Esophagus muscularis mucosa (tissue), 4 donors: ENCODE measurements around the gene LRRC8E. TPM values are rescaled to one million over a fixed set of nuclear protein-coding genes. Genes with fewer than 3 reads are reported as not detected.
A peak's percentile ranks its signal among the peaks of the same experiment; 100 is the strongest.

Experiments
- DNase-seq: peaks from one replicate; pipeline ENCODE4 v3.0.0-alpha.2; 2017; ENCODE audit errors: extremely low spot score
- H3K27ac ChIP-seq, 4 donors: fragments of 200-600 bp; sonication (generic); replicated peaks in 1 of 4; 1 replicate in 3 of 4; 2 replicates in 1 of 4; pipeline ENCODE4 v1.5.1; 2016 to 2019; ENCODE audit warnings: mild to moderate bottlenecking in 1 of 4
- H3K27me3 ChIP-seq, 4 donors: fragments of 200-600 bp; sonication (generic); one replicate each; pipeline versions ENCODE4 v1.5.1 to v1.6.0; 2016 to 2019
- H3K36me3 ChIP-seq, 4 donors: fragments of 200-600 bp; sonication (generic); one replicate each; pipeline ENCODE4 v1.5.1; 2016 to 2019
- H3K4me1 ChIP-seq, 4 donors: fragments of 200-600 bp; sonication (generic); one replicate each; pipeline ENCODE4 v1.5.1; 2016 to 2019
- H3K4me3 ChIP-seq, 4 donors: fragments of 200-600 bp; sonication (generic); 1 replicate in 2 of 4; 2 replicates in 2 of 4; pipeline ENCODE4 v1.5.1; 2016 to 2019; ENCODE audit warnings: mild to moderate bottlenecking in 4 of 4, moderate library complexity in 1 of 4
- H3K9me3 ChIP-seq, 4 donors: fragments of 200-600 bp; sonication (generic); 1 replicate in 3 of 4; 2 replicates in 1 of 4; pipeline ENCODE4 v1.5.1; 2016 to 2019
- EP300 ChIP-seq: sonication (generic); formaldehyde crosslinking; IDR thresholded peaks from one replicate; pipeline ENCODE4 v1.6.1; 2017; ENCODE audit warnings: antibody characterized with exemption
- POLR2A ChIP-seq: fragments of 450-650 bp; IDR thresholded peaks from one replicate; pipeline ENCODE4 v1.6.1; 2017; ENCODE audit warnings: antibody characterized with exemption, moderate library complexity, mild to moderate bottlenecking, low read depth
- POLR2AphosphoS5 ChIP-seq, 2 donors: sonication (generic); formaldehyde crosslinking; IDR thresholded peaks; one replicate each; pipeline ENCODE4 v1.6.1; 2017; ENCODE audit warnings: antibody characterized with exemption in 2 of 2
- WGBS: methylation state at CpG from one replicate; pipeline ENCODE4 v1.1.5; 2018; 5-methylcytosine and 5-hydroxymethylcytosine counted together
- intact Hi-C: fragments of 100-400 bp; cut with DNase I; formaldehyde crosslinking; loops from one replicate; pipeline ENCODE4 v1.15.1; 2023
- total RNA-seq, 4 donors: library from RNA; depleted of rRNA; stranded (reverse); fragments of >200 nt; gene quantifications; one replicate each; pipeline versions ENCODE4 v1.1.0 to v1.2.1, GENCODE V29; 2016
- TF ChIP-seq, protein P1 (sequence below), 3 experiments: fragments of 200-600 bp in 2 of 3; fragments of 450-650 bp in 1 of 3; sonication (generic) in 2 of 3; IDR thresholded peaks; one replicate each; pipeline ENCODE4 v1.5.1; 2017 to 2019; ENCODE audit warnings: antibody characterized with exemption in 3 of 3, mild to moderate bottlenecking in 2 of 3, moderate library complexity in 1 of 3

The LRRC8E gene
- total RNA-seq, 4 donors from 2014 or later, result 0.33 to 1.0 (median 0.46) TPM; not detected in 1

DNA sequence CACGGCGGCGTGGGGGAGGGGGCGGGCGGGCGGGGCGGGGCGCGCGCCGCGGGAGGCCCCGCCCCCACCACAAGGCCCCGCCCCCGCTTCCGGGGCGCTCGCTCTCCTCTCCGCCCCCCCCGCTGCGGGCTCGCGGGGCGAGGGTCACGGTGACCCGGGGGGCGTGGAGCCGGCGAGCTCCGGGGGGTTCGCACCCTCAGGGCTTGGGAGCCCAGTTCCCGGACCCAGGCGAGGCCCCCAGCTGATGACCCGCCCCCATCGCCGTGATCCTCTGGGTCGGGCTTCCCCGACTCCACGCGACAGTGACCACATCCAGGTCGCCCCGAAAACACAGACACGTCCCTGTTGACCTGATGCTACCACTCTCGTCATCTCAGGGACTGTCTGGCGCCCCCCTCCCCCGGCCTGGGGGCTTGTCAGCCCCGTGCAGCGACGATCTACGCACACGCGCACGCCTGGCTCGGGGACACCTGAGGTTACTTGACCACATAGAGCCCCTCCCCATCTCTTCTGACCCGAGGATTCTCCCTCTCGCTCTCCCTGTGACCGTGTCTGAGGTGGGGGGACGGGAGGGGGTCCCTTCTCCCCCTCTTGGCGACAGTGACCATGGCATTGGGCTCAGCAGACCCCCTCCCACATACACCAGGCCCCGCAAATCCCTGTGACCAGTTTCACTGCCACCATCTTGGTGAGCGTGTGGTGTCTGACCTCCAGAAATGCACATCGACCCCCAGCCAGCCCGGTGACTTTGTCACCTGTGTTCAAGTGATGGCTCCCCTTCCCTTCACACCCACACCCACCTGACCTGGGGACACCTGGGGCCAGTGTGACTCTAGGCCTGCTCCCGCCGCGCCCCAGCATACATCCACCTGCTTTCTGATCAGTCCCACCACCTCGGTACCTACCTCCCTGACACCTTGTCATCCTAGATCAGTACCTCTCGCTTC, 16.0 kb downstream of the LRRC8E start:
- peaks cover 13 to 38% (median 26%) of the 10 kb centered on the region in 4 donors for H3K36me3 ChIP-seq
- intact Hi-C loops, result no loop called here
- H3K27me3 ChIP-seq, result peaks cover 0 to 7% (median 0%) of the 10 kb centered on the region in 4 donors
- no peak for DNase-seq
- H3K27ac ChIP-seq, result peak overlapping the region; percentile 82 to 91 (median 90)
- H3K9me3 ChIP-seq, result no peaks in the 10 kb centered on the region
- H3K4me3 ChIP-seq, result peak overlapping the region; percentile 64 to 89 (median 72)
- no peak for TF ChIP-seq POLR2A
- WGBS, result 28% methylated on average over 22 of the region's 68 CpGs
- H3K4me1 ChIP-seq, result peaks cover 37 to 61% (median 51%) of the 10 kb centered on the region in 4 donors

DNA sequence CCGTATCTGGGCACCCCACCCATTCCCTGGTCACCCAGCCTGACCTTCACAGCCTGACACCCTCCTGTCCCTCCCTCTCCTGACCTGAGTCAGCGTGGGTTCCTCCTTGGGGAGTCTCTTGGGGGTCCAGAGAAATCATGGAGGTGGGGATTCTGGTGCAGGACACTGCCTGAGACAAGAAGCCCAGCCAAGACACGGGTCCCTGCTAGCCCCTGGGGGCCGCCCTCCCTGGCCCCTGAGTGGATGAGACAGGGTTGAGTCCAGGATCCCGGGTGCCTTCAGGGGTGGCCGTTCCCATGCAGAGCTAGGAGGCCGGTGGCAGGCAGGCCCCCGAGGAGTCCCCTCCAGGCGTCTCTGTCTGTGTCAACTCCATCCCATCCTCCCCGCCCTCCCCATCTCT, 17.0 kb downstream of the LRRC8E start:
- DNase-seq, result no peak
- intact Hi-C loops, result no loop called here
- no peaks in the 10 kb centered on the region for H3K9me3 ChIP-seq
- 70% methylated on average over 7 of the region's 10 CpGs for WGBS
- no peak overlapping the region for H3K27ac ChIP-seq
- H3K4me1 ChIP-seq, result peaks cover 37 to 61% (median 51%) of the 10 kb centered on the region in 4 donors
- TF ChIP-seq, protein P1, sequence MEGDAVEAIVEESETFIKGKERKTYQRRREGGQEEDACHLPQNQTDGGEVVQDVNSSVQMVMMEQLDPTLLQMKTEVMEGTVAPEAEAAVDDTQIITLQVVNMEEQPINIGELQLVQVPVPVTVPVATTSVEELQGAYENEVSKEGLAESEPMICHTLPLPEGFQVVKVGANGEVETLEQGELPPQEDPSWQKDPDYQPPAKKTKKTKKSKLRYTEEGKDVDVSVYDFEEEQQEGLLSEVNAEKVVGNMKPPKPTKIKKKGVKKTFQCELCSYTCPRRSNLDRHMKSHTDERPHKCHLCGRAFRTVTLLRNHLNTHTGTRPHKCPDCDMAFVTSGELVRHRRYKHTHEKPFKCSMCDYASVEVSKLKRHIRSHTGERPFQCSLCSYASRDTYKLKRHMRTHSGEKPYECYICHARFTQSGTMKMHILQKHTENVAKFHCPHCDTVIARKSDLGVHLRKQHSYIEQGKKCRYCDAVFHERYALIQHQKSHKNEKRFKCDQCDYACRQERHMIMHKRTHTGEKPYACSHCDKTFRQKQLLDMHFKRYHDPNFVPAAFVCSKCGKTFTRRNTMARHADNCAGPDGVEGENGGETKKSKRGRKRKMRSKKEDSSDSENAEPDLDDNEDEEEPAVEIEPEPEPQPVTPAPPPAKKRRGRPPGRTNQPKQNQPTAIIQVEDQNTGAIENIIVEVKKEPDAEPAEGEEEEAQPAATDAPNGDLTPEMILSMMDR (IDR thresholded peaks at IDR 0.05), result no peak
- no peak for TF ChIP-seq POLR2AphosphoS5 (IDR thresholded peaks at IDR 0.05)
- peak overlapping the region in 3 of 4 donors; percentile 64 to 89 (median 71) for H3K4me3 ChIP-seq
- H3K36me3 ChIP-seq, result peaks cover 22 to 47% (median 36%) of the 10 kb centered on the region in 4 donors
- no peaks in the 10 kb centered on the region for H3K27me3 ChIP-seq

DNA sequence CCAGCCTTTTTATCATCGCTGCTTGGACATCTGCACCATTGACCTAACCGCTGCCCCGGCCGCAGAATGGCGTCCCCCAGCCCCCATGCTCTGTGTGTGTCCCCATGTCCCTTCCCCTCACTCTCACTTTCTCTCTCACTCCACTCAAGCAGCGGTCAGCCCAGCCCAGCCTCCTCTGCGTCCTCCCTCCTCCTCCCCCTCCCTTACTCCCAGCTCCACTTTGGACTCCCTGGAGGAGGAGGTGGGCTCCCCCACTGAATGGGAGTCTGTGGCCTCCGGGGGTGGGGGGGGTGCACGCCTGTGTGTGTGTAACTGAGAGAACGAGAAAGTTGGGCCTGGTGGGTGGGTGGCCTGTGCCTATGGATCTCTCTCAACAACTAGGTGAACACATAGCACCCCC, 17.5 kb downstream of the LRRC8E start:
- no peak overlapping the region for H3K4me3 ChIP-seq
- WGBS, result 88% methylated on average over 10 of the region's 10 CpGs
- no peak overlapping the region for H3K27ac ChIP-seq
- peaks cover 37 to 61% (median 51%) of the 10 kb centered on the region in 4 donors for H3K4me1 ChIP-seq
- DNase-seq, result no peak
- intact Hi-C loops, result no loop called here
- H3K36me3 ChIP-seq, result peaks cover 28 to 53% (median 42%) of the 10 kb centered on the region in 4 donors
- TF ChIP-seq, protein P1 (IDR thresholded peaks at IDR 0.05), result no peak
- TF ChIP-seq POLR2A (no peak), EP300 (no peak), POLR2AphosphoS5 (IDR thresholded peaks at IDR 0.05) (no peak)
- H3K9me3 ChIP-seq, result no peaks in the 10 kb centered on the region
- H3K27me3 ChIP-seq, result no peaks in the 10 kb centered on the region

DNA sequence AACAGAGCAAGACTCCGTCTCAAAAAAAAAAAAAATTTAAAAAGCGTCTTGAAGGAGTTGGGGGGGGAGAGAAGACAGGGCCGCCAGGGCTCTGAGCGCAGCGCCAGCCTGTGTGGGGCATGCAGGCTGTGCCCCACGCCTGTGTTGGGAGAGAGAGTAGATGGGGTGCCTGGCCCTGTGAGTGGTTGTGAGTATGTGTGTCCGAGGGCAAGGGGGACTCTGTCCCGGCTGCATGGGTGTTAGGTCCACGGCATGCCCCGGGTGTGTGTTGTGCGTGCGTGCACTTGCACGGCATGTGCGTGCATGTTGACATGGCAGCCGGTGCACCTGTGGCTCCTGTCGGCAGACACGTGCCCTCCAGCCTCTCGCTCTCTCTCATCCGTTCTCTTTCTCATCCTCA, 18.8 kb downstream of the LRRC8E start:
- Histone ChIP-seq H3K9me3 (no peaks in the 10 kb centered on the region), H3K4me1 (peaks cover 37 to 61% (median 51%) of the 10 kb centered on the region in 4 donors), H3K27ac (no peak overlapping the region), H3K27me3 (no peaks in the 10 kb centered on the region), H3K36me3 (peaks cover 40 to 66% (median 54%) of the 10 kb centered on the region in 4 donors), H3K4me3 (no peak overlapping the region)
- TF ChIP-seq EP300, result no peak
- TF ChIP-seq, protein P1 (IDR thresholded peaks at IDR 0.05), result no peak
- TF ChIP-seq POLR2A, result no peak
- no peak for TF ChIP-seq POLR2AphosphoS5 (IDR thresholded peaks at IDR 0.05)
- no peak for DNase-seq
- 91% methylated on average over 19 of the region's 19 CpGs for WGBS
- intact Hi-C loops, result no loop called here

DNA sequence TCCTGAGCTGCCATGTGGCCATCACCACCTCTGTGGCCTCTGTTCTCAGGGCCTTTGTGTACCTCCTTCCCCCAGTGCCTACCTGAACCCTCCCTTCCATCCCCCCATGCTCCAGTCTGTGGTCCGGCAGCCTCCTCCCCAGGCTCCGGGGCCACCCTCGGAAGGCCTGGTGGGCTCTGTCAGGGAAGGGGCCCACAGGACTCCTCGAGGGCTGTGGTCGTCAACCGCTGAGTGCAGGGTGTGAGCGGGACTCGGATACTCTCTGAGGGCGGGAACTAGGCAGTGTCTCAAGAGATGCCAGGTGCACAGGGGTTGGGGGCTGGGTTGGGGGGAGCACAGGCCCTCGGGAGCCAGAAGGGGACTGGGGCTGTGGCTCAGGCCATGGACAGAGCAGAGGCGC, 19.2 kb downstream of the LRRC8E start:
- DNase-seq, result no peak
- WGBS, result 91% methylated on average over 6 of the region's 11 CpGs
- no peaks in the 10 kb centered on the region for H3K9me3 ChIP-seq
- H3K27me3 ChIP-seq, result no peaks in the 10 kb centered on the region
- H3K4me3 ChIP-seq, result no peak overlapping the region
- H3K36me3 ChIP-seq, result peaks cover 45 to 70% (median 58%) of the 10 kb centered on the region in 4 donors
- TF ChIP-seq EP300 (no peak), POLR2AphosphoS5 (IDR thresholded peaks at IDR 0.05) (no peak), POLR2A (no peak)
- TF ChIP-seq, protein P1 (IDR thresholded peaks at IDR 0.05), result no peak
- peaks cover 36 to 60% (median 50%) of the 10 kb centered on the region in 4 donors for H3K4me1 ChIP-seq
- intact Hi-C loops, result no loop called here
- no peak overlapping the region for H3K27ac ChIP-seq
